WTC11 (cell line): ENCODE measurements around the gene SUSD1. TPM values are rescaled to one million over a fixed set of nuclear protein-coding genes. Genes with fewer than 3 reads are reported as not detected.

Source experiments
- ATAC-seq: fragments of 200-7000 bp; cut with Tn5 transposase; 2 replicates; pipeline ENCODE4 v1.10.0; 2021; ENCODE audit warnings: mild to moderate bottlenecking, moderate library complexity
- CTCF ChIA-PET: fragments of 300-600 bp; sonication (Branson Sonifier 250); formaldehyde crosslinking; loops from one replicate; lab custom pipeline; 2021; ENCODE audit warnings: antibody characterized with exemption; lab: Charles Lee
- POLR2A ChIA-PET: fragments of 350-600 bp; sonication (Branson Sonifier 250); formaldehyde crosslinking; loops from one replicate; lab custom pipeline; 2021; ENCODE audit warnings: antibody characterized with exemption; lab: Charles Lee
- DNase-seq: peaks from one replicate; pipeline ENCODE4 v3.0.0; 2021; ENCODE audit warnings: low spot score
- H3K27ac Mint-ChIP-seq: 2 replicates; pipeline ENCODE4 v1.8.0; 2021; ENCODE audit warnings: mixed read lengths
- H3K27me3 Mint-ChIP-seq: 2 replicates; pipeline ENCODE4 v1.8.0; 2021; ENCODE audit warnings: low read depth, mild to moderate bottlenecking, moderate library complexity, mixed read lengths
- H3K36me3 Mint-ChIP-seq: 2 replicates; pipeline ENCODE4 v1.8.0; 2021; ENCODE audit warnings: mixed read lengths
- H3K4me1 Mint-ChIP-seq: 2 replicates; pipeline ENCODE4 v1.8.0; 2022; ENCODE audit warnings: mixed read lengths
- H3K4me3 Mint-ChIP-seq: 2 replicates; pipeline ENCODE4 v1.8.0; 2021; ENCODE audit warnings: mild to moderate bottlenecking, moderate library complexity, mixed read lengths
- H3K9me3 Mint-ChIP-seq: 2 replicates; pipeline ENCODE4 v1.8.0; 2021; ENCODE audit warnings: mixed read lengths
- ARID4B ChIP-seq: sonication (generic); formaldehyde crosslinking; IDR thresholded peaks from 2 replicates; pipeline ENCODE4 v1.8.0; 2023; ENCODE audit warnings: missing genetic modification reagents, mild to moderate bottlenecking, borderline replicate concordance
- ATF1 ChIP-seq: sonication (generic); formaldehyde crosslinking; IDR thresholded peaks from 2 replicates; pipeline ENCODE4 v1.8.1; 2023; ENCODE audit warnings: mild to moderate bottlenecking, moderate library complexity, missing genetic modification reagents
- CREB1 ChIP-seq: sonication (generic); formaldehyde crosslinking; IDR thresholded peaks from 2 replicates; pipeline ENCODE4 v1.8.0; 2023; ENCODE audit warnings: mild to moderate bottlenecking, missing genetic modification reagents
- ELF4 ChIP-seq: sonication (generic); formaldehyde crosslinking; IDR thresholded peaks from 2 replicates; pipeline ENCODE4 v1.8.1; 2022; ENCODE audit warnings: low read depth, mild to moderate bottlenecking, moderate library complexity, missing genetic modification reagents
- ERG ChIP-seq: fragments of 250-450 bp; sonication (Bioruptor Pico); IDR thresholded peaks from 2 replicates; pipeline ENCODE4 v1.8.0; 2021; ENCODE audit warnings: mild to moderate bottlenecking
- FOXP4 ChIP-seq: sonication (generic); formaldehyde crosslinking; IDR thresholded peaks from 2 replicates; pipeline ENCODE4 v1.8.0; 2022; ENCODE audit warnings: mild to moderate bottlenecking, missing genetic modification reagents
- MLX ChIP-seq: sonication (generic); formaldehyde crosslinking; IDR thresholded peaks from 2 replicates; pipeline ENCODE4 v1.8.1; 2023; ENCODE audit warnings: mild to moderate bottlenecking, missing genetic modification reagents, moderate library complexity
- NFATC4 ChIP-seq: fragments of 250-450 bp; sonication (Bioruptor Pico); IDR thresholded peaks from 2 replicates; pipeline ENCODE4 v1.9.0; 2021; ENCODE audit warnings: mild to moderate bottlenecking
- TEAD1 ChIP-seq: sonication (generic); formaldehyde crosslinking; IDR thresholded peaks from 2 replicates; pipeline ENCODE4 v1.8.0; 2022; ENCODE audit warnings: mild to moderate bottlenecking, missing genetic modification reagents
- TEAD4 ChIP-seq: sonication (generic); formaldehyde crosslinking; IDR thresholded peaks from 2 replicates; pipeline ENCODE4 v1.8.0; 2022; ENCODE audit warnings: mild to moderate bottlenecking, missing genetic modification reagents
- USF1 ChIP-seq: sonication (generic); formaldehyde crosslinking; IDR thresholded peaks from 2 replicates; pipeline ENCODE4 v1.8.0; 2022; ENCODE audit warnings: mild to moderate bottlenecking, missing genetic modification reagents
- ZNF121 ChIP-seq: sonication (generic); formaldehyde crosslinking; IDR thresholded peaks from 2 replicates; pipeline ENCODE4 v1.8.0; 2023; ENCODE audit warnings: missing genetic modification reagents
- ZNF138 ChIP-seq: sonication (generic); formaldehyde crosslinking; conservative IDR thresholded peaks from 2 replicates; pipeline ENCODE4 v1.8.1; 2022; ENCODE audit warnings: mild to moderate bottlenecking, moderate library complexity, missing genetic modification reagents
- ZNF219 ChIP-seq: sonication (generic); formaldehyde crosslinking; IDR thresholded peaks from 2 replicates; pipeline ENCODE4 v1.8.0; 2023; ENCODE audit warnings: missing genetic modification reagents, mild to moderate bottlenecking, borderline replicate concordance
- ZNF317 ChIP-seq: sonication (generic); formaldehyde crosslinking; IDR thresholded peaks from 2 replicates; pipeline ENCODE4 v1.8.1; 2023; ENCODE audit warnings: low read depth, mild to moderate bottlenecking, moderate library complexity, missing genetic modification reagents, borderline replicate concordance
- ZNF416 ChIP-seq: fragments of 250-450 bp; sonication (Bioruptor Pico); IDR thresholded peaks from 2 replicates; pipeline ENCODE4 v1.9.0; 2021; ENCODE audit warnings: mild to moderate bottlenecking, inconsistent platforms
- ZNF532 ChIP-seq: fragments of 250-450 bp; sonication (Bioruptor Pico); IDR thresholded peaks from 2 replicates; pipeline ENCODE4 v1.9.0; 2021; ENCODE audit warnings: mild to moderate bottlenecking, borderline replicate concordance
- total RNA-seq: library from RNA; stranded (reverse); gene quantifications from 3 replicates; pipeline ENCODE4 v1.2.3, GENCODE V29; 2021

SUSD1 gene
- total RNA-seq, 1 experiment from 2014 or later, result 5.1 TPM

GRCh38 chr9:112017878-112018277, 157.2 kb downstream of the SUSD1 start:
- Mint-ChIP-seq H3K4me1 (no peaks in the 10 kb centered on the region), H3K27ac (no peak overlapping the region), H3K4me3 (no peak overlapping the region), H3K9me3 (no peaks in the 10 kb centered on the region)
- POLR2A ChIA-PET, result interaction anchor here (1.0 kb wide), 1 partner anchor 56 kb away, joined by 3 read pairs; no protein-coding TSS in a partner anchor
- ATAC-seq (no peak), DNase-seq (no peak)
- CTCF ChIA-PET, result interaction anchor here (1.1 kb wide), 1 partner anchor 57 kb away, joined by 3 read pairs; no protein-coding TSS in a partner anchor
- no peak for TF ChIP-seq NFATC4 (CRISPR knock-in tag)
- no peak for TF ChIP-seq ERG
- no peak for TF ChIP-seq TEAD4 (CRISPR knock-in tag)
- no peak for TF ChIP-seq FOXP4 (CRISPR knock-in tag)
- TF ChIP-seq ZNF532, result no peak
- TF ChIP-seq, all 79 proteins: peak for 0
- Mint-ChIP-seq H3K27me3 (no peaks in the 10 kb centered on the region), H3K36me3 (no peaks in the 10 kb centered on the region)

GRCh38 chr9:112015736-112016135, 159.4 kb downstream of the SUSD1 start:
- H3K4me3 Mint-ChIP-seq, result no peak overlapping the region
- H3K27ac Mint-ChIP-seq, result no peak overlapping the region
- CTCF ChIA-PET, result interaction anchor here (0.6 kb wide), 1 partner anchor 43 kb away, joined by 4 read pairs; no protein-coding TSS in a partner anchor
- DNase-seq (no peak), ATAC-seq (no peak)
- H3K27me3 Mint-ChIP-seq, result no peaks in the 10 kb centered on the region
- H3K36me3 Mint-ChIP-seq, result no peaks in the 10 kb centered on the region
- H3K4me1 Mint-ChIP-seq, result no peaks in the 10 kb centered on the region
- POLR2A ChIA-PET, result no interaction called here
- no peaks in the 10 kb centered on the region for H3K9me3 Mint-ChIP-seq
- TF ChIP-seq CREB1 (CRISPR knock-in tag), result no peak
- TF ChIP-seq USF1 (CRISPR knock-in tag), result no peak
- TF ChIP-seq TEAD4 (CRISPR knock-in tag), result no peak
- no peak for TF ChIP-seq ZNF121
- no peak for TF ChIP-seq ZNF219
- no peak for TF ChIP-seq TEAD1
- TF ChIP-seq ARID4B (CRISPR knock-in tag), result no peak
- no peak for TF ChIP-seq ZNF416 (CRISPR knock-in tag)
- TF ChIP-seq MLX (CRISPR knock-in tag), result no peak
- no peak for TF ChIP-seq ELF4
- TF ChIP-seq ZNF317 (CRISPR knock-in tag), result no peak
- no peak for TF ChIP-seq ATF1 (CRISPR knock-in tag)
- no peak for TF ChIP-seq ZNF138 (CRISPR knock-in tag)
- TF ChIP-seq ZNF532, result no peak
